Activated effector memory CD4-positive, alpha-beta T cell treated with Interleukin-2 at 50 U/mL for 16 hours (primary cell): ENCODE results near the gene C19orf81.
A peak's percentile ranks its signal among the peaks of the same experiment; 100 is the strongest.

Source experiments
- DNase-seq: peaks from one replicate; pipeline ENCODE4 v3.0.0-alpha.2; 2020

C19orf81 gene

DNA sequence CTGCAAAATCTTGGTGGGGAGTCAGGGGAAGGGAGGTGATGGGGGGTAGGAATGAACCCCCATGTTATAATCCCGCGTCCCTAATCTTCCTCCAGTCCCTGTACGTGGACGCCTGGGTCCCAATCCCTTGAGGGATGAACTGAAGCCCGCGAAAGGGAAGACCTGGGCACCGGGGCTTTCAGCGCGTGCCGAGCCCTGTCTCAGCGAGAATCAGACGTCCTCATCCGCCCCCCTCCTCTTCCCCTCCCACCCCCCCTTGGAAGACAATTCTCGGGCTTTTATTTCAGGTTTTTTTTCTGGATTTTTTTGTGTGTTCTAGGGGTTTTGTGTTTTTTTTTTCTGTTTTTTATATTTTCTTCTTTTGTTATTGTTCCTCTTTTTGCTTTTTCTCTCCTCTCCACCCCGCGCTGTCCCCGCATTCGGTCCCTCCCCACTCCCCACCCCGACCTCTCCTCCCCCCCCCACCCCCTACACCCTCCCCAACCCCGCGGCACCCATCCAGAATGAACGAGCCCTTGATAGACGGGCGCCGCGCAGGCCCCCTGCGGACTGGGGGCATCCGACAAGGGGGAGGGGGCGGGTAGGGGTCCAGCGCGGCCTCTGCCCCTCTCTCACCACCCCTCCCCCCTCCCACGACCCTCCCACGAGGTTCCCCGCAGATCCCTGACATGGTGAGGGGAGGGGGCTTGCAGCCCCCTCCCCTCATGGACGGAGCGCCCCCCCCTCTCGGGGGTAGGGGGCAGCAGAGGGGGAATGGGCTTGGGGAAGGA lies 10.3 kb downstream of the C19orf81 start:
- no peak for DNase-seq

DNA sequence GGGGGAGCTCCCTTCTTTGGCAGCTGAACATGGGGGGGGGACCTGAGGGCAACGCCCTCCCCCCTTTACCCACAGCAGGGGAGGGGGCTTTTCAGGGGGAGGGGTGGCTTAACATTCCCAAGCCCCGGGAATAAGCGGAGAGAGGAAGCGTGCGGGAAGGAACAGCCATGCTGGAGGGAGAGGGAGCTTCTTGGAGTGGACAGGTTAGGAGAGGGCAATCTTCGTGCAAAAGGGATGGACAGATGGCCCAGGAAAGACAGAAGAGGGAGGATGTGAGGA lies 10.8 kb downstream of the C19orf81 start:
- no peak for DNase-seq

DNA sequence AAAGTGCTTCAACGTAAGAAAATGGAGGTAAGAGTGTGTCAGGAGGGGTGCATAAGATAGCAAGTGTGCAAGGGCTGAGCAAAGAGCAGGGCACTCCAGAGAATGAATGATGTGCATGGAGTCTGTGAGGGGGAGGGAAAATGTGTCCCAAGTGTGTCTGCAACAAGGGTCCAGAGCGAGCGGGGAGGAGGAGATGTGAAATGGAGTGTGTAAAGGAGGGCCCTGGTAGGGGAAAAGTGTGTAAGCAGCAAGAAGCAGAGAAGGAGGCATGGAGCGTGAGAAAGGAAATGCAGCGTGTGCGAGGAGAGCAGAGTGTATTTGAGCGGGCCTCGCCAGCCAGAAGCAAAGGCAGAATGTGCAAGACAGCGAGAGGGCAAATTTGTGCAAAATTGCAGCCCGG lies 11.8 kb downstream of the C19orf81 start:
- no peak for DNase-seq

DNA sequence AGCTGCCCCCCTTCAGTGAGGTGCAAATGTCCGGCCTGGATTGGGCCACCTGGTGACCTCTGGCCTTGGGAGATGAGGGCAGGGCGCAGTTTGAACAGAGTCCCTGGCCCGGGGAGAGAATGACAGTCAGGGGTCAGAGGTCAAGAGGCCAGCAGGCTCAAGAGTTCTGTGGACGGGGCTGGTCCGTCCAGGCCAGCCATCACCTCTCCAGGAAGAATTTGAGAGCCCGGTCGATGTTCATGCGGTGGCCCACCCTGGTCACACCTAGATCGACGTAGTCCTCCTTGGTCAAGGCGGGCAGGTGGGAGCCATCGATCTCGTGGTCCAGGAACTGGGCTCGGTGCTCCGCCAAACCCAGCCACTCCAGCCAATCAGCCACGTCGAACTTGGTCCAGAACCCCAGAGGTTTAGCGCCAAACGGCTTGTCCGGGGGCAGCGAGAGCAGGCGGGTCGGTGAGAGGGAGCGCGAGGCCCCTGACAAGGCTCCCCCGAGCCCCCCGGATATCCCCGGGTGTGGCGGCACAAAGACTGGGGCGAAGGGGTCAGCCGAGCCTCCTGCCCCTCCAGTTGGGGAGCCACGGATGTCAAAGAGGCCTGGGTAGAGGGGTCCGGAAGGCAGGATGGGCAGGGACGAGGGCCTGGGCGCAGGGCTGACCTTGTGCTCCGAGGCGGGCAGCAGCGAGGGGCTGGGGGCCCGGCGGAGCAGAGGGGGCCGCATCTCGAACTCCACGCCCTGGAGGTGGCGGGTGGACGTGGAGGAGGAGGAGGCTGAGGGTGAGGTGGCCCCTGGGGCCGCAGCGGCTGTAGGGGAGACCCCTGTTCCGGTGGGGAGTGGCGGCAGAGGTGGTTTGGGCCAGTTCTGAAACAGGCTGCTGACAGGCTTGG lies 12.8 kb downstream of the C19orf81 start:
- no peak for DNase-seq

DNA sequence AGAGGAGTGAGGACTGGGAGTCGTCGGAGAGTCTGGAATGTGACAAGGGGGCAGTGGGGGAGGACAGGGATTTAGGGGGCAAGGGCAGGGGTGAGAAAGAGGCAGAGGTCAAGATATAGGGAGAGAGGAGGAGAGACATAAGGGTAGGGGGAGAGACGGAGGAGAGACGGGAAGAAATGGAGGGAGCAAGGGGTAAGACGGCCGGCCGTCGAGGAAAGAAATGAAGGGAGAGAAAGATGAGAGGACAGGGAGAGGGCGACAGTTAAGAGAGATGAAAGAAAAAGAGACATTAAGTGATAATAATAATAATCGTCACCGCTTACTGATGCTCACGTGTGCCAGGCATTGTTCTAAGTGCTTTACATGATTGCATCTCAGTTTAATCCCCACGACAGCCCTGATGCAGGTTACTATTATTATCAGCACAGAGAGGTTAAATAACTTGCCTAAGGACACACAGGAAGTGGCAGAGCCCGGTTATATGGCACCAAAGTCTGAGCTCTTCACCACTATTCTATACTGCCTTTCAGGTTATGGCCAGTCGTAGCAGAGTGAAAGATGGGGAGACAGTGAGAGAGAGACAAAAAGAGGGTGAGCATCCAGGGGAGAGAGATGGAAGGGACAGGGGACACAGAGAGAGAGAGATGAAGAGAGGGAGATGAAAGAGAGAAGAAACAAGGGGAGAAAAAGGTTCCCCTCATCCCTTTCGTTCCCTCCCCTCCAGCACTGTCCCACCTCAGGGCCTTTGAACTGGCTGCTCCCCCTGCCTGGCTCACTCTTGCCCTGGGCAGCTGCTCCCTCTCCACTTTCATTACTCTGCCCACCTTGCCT lies 13.6 kb downstream of the C19orf81 start:
- no peak for DNase-seq

DNA sequence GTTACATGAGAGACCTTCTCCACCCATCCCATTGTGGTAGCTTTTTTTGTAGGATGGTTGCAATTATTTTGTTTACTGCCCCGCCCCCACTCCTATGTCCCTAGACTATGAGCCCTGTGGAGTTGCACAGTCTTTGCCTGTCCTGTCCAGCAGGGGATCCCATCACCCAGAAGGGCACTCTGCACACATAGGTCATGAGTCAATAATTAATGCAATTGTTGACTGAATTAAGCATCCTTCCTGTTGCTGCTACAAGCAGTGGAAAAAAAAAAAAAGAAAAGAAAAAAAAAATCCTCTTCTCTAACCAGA lies 14.2 kb downstream of the C19orf81 start:
- no peak for DNase-seq

DNA sequence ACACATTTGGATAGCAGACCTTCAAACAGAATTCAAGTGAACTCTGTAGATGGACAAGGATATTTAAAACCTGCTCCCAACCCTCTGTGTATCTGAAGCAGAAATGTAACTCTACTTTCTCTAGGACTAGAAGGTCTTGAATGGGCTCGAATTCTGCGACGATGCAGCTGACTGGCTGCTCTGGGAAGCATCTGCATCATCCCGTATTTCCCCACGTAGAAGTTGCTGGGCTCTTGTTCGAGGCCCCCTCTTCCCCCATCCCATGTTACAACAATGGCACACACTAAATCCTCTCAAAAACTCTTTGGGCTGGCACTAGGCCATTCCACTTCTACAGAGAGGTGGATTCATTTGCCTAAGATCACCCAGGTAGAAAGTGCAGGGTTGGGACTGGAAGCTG lies 15.0 kb downstream of the C19orf81 start:
- DNase-seq: no peak

DNA sequence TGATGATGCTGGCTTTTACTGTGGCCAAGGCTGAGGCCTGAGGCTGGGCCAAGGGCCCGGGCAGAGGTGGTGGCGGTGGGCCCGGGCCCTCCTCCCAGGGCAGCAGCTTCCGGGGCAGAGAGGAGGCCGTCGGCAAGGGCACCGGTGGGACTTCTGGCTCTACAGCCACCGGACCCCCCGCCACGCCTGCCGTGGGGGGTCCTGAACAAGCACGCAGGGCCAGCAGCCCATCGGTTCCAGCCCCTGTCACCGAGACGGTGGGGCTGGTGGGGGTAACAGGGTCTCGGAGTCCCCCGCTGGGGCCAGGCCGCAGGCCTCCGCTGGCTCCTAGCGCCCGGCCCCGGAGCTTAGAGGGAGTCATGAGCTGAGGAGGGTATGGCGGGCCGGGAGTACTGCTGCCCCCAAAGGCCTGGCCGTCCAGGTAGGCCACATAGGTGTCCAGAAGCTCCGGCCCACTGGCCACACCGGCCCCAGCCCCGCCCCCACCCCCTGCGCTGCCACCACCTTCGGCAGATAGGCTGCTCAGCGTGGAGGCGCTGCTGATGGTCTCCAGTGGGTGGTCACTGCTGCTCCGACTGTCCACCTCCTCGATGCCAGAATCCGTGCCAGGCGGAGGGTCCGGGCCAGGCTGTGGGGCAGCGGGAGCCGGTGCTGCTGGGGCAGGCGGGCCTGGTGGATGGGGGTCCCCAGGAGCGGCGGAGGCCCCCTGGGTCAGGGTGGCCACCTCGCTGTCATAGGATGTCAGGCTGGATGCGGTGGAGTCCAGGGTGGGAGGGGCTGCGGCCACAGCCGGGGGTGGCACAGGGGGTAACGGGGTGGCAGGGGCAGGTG lies 17.3 kb downstream of the C19orf81 start:
- DNase-seq: no peak

DNA sequence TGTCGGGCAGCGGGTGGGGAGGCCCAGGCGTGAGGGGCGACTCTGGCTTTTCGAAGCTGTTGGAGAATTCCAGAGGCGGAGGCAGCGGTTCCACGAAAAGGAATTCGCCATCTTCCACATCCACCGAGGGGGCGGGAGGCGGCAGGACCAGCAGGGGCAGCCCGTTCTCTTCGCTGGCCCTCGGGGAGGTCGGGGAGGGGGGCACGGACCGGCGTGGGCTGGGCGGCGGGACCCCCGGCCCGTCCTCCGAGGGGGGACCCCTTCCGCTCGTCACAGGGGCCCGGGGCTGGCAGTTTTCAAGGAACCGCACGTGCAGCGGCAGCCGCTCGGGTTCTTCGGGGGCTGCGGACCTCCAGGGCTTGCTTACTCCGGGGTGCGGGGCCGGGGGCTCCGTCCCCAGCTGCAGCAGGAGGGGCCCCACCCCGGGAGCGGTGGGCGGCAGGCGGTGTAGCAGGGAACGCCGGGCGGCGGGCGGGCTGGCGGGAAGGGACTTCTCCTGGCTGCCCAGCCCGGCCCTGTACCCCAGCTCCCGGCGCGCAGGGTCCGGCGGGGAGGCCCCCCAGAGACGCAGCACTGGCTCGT lies 18.0 kb downstream of the C19orf81 start:
- DNase-seq: no peak

DNA sequence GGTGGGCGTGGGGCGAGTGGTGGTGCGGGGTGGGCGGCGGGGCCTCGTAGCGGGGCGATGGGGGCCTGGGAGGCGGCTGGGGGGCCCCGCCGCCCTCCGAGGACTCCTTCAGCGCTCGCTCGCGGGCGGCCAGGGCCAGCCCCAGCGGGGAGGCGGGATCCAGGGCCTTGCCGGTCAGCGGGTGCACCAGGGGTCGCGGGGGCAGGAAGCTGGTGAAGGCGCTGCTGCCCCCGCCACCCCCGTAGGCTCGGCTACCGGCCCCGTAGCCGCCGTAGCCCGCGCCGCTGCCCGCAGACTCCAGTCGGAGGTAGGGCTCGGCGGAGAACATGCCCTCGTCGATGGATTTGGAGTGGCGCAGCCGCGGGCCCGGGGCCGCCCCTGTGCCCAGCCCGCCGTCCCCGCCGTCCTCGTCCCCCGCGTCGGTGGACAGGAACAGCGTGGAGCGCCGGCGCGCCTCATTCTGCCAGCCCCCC lies 18.6 kb downstream of the C19orf81 start:
- DNase-seq: no peak

DNA sequence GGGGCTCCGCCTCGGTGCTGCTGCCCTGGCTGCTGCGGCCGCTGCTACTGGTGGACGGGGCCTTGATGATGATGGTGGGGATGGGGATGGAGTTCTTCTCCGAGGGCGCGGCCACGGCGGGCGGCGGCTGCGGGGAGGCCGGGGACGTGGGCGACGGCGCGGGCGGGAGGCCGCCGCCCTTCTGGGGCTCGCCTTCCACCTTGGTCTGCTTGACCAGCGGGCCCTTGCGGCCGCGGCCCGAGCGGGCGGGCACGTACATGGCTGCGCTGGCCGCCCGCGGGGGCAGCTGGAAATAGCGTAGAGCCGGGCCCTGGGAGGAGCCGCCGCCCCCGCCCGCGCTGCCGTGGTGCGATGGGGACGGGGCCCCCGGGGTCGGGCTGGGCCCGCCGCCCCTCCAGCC lies 19.2 kb downstream of the C19orf81 start:
- DNase-seq: no peak

DNA sequence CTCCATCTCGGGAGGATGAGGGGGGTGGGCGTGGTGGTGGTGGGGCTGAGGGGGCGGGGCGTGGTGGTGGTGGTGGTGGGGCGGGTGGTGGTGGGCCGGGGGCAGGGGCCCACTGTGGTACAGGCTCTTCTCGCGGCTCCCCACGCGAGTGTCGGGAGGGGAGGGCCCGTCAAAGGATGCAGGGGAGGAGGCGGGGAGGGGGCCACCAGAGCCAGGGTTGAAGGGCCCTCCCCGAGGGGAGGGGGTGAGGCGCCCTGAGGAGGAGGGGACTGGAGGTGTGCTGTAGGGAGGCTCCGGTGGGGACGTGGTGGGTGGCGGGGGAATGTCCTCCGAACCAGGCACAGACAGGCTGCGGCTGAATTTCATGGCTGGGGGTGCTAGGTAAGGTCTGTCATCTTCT lies 19.6 kb downstream of the C19orf81 start:
- DNase-seq: no peak

DNA sequence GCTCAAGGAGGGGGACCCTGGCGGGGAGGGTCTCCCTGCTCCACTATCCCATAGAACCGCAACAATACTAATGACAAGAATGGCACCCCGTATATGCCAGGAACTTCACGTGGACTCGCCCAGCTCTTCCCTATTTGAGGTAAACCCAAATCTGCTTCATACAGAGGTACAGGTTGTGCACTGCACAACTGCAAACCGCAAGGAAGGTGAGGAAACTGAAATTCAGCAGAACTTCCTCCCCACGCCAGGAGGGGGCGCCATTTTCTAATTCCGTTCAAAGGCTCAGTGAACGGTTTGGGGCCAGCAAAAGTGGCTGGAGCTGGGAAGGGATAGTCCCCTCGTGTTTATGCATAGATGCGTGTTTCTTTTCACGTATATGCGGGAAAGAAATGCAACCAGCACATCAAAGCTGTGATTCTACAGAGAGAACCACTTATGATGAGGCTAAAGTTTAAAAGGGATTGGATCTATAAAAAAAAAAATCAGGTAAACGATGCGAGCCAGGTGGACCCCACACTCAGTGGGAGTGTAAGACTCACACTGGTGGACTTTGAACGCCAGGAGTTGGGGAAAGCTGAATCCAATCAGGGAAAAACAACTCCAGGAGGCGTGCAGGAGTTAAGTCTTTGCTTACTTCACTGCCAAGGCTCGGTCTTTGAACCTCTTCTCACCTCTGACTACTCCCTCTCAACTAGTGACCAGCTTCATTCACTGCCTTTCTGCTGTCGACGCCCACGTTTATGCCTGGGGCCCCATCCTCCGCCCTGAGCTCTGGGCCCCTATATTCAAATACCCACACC lies 20.3 kb downstream of the C19orf81 start:
- DNase-seq: no peak

DNA sequence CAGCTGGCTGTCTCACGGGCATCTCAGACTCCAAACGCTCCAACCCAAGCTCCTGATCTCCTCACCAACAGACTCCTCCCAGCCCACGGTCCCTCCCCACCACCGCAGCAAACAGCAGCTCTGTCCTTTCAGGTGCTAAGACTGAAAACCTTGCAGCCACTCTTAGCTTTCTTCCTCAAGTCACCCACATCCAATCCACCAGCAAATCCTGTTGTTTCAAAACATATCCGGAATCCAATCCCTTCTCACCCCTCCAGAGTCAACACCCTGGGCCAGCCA lies 20.8 kb downstream of the C19orf81 start:
- DNase-seq: no peak

DNA sequence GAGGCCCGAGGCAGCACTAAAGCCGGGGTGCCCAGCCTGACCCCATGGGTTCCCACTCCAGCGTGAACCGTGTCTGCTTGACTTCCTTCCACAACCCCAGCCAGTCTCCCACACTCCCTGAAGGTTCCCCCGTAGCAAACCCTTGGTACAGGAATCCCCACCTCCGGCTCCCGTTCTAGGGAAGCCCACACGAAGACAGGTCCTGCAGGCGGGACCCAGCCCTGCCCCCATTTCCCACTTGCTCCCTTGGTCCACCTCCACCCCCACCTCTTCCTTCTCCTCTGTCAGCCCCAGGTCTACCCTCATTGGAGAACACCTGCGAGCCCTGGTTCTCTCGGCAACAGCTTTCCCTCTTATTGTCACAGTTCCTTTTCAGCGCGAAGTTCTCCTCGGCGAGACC lies 23.9 kb downstream of the C19orf81 start:
- DNase-seq: no peak

DNA sequence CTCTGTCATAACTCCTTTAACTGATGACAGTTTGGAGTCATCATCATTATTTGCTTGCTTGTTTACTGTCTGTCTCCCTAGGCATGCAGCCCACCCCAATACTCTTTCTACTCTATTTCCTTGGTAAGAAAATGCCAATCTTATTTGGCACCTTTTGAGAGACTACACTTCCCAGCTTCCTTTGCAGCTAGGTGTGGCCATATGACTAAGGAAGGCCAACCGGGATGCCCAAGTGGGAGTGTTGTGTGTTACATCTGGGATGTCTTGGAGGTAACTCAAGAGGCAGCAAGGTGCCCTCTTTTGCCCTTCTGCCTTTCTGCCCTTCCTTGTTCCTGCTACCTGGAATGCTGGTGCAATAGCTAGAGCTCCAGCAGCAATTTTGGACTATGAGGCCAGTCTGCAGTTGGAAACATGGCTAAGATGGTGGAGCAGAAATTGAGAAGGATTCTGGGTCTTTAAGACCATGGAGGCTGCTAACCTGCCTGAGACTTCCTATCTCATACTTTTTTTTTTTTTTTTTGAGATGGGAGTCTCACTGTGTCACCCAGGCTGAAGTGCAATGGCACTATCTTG lies 27.5 kb downstream of the C19orf81 start:
- no peak for DNase-seq

DNA sequence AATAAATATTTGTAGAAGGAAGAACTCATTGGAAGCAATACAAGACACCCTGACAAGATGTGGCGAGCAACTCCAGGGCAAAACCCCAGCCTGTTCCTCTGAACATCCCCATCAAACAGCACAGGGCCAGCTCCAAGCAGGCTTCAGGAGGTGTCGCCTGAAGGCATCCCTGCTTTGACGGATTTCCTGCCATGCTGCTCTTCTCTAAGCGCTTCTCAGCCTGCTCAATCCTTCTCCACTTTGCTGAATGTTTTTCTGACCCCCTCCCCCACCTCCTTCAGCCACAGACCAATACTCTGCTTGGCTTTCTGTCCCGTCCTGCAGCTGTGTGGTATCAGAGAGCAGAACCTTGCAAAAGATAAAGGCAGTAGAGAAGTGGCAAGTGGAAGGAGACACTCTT lies 28.4 kb downstream of the C19orf81 start:
- DNase-seq: no peak

DNA sequence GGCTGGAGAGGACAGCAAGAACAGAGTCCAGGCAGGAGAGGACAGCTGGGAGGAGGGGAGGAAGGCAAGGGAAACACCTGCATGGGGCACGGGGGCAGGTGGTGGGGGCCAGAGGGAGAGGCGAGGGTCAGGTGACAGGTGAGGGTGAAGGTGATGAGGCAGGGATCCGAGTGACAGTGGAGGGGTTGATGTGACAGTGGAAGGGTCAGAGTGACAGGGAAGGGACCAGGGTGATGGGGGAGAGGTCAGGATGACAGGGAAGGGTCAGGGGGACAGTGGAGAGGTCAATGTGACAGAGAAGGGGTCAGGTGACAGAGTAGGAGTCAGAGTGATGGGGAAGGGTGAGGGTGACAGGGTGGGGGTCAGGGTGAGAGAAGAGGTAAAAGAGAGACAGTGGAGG lies 29.1 kb downstream of the C19orf81 start:
- no peak for DNase-seq

DNA sequence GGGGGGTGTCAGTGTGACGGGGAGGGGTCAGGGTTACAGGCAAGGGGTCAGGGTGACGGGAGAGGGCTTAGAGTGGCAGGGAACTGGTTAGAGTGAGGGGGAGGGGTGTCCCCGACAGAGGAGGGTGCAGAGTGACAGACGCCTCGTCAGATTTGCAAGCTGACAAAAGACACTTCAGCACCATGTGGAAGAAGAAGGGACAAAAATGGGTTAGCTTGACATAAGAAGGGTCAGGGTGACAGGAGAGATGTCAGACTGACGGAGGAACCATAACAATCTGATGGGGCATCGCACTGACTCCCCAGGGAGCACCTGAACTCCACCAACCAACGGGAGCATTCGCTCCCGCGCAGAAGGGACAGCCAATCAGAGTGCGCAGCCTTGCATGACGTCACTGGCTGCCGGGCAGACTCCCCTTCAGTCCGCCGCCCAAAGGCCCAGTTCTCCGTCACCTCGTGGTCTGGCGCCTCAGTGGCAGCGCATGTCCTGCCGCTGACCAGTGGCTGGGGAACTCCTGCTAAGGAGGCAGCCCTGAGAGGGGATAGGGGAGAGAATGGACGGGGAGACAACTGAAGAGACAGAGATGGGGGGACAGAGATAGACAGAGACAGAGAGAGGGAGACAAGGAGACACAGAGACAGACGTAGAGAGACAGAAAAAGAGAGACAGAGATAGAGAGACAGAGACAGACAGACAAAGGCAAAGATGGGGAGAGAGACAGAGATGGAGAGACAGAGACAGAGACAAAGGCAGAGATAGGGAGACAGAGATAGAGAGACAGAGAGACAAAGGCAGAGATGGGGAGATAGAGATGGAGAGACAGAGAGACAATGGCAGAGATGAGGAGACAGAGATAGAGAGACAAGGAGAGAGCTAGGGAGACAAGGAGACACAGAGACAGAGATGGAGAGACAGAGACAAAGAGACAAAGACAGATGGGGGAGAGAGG lies 30.2 kb downstream of the C19orf81 start:
- DNase-seq: peak; percentile 48
